ENCODE measurements around the gene SCYGR8. TPM values are rescaled to one million over a fixed set of nuclear protein-coding genes. Genes with fewer than 3 reads are reported as not detected.

The SCYGR8 gene
- total RNA-seq, 4 donors from 2014 or later, result not detected

DNA sequence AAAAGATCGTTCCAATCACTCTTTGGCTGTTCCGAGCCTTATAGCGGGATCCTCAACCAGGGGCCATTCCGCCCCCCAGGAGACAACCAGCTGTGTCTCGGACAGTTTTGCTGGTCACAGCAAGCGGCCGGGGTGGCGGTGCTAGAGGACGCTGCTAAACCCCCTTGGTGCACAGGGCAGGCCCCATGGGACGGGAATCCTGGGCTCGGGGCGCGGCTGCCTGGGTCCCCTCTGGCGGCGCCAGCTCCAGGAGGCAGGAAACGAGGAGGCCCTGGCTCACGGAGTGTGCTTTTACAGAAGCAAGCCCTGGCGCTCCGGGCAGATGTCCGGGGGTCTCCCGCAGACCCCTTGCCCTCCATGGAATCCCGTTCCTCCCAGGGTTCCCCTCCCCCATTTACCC lies 22.1 kb downstream of the SCYGR8 start:
- no peak for ATAC-seq
- no peak for DNase-seq
- Histone ChIP-seq H3K4me3 (no peak overlapping the region), H3K36me3 (no peaks in the 10 kb centered on the region), H3K27ac (no peak overlapping the region), H3K27me3 (no peaks in the 10 kb centered on the region), H3K4me1 (no peaks in the 10 kb centered on the region), H3K9me3 (no peaks in the 10 kb centered on the region)
- no peak for TF ChIP-seq POLR2A (IDR thresholded peaks at IDR 0.05)
- TF ChIP-seq, protein P1, sequence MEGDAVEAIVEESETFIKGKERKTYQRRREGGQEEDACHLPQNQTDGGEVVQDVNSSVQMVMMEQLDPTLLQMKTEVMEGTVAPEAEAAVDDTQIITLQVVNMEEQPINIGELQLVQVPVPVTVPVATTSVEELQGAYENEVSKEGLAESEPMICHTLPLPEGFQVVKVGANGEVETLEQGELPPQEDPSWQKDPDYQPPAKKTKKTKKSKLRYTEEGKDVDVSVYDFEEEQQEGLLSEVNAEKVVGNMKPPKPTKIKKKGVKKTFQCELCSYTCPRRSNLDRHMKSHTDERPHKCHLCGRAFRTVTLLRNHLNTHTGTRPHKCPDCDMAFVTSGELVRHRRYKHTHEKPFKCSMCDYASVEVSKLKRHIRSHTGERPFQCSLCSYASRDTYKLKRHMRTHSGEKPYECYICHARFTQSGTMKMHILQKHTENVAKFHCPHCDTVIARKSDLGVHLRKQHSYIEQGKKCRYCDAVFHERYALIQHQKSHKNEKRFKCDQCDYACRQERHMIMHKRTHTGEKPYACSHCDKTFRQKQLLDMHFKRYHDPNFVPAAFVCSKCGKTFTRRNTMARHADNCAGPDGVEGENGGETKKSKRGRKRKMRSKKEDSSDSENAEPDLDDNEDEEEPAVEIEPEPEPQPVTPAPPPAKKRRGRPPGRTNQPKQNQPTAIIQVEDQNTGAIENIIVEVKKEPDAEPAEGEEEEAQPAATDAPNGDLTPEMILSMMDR (IDR thresholded peaks at IDR 0.05 in 4 of 5, conservative IDR thresholded peaks at IDR 0.05 in 1 of 5), result no peak
- intact Hi-C loops (cut with DNase I; ENCODE audit: low total_unique reads) (loop anchor here (2.0 kb wide), 1 partner anchor 109 kb away; no protein-coding TSS in a partner anchor), in situ Hi-C loops (cut with MboI; ENCODE audit: low sequenced_read_pairs in 4 of 4) (loop anchor here (5.0 to 25.0 kb wide), 7 partner anchors 103 to 363 kb away; partner anchors contain the start of genes AGFG1 (in 1 of the 4) and SCYGR5 (in 1 of the 4))

- TF ChIP-seq, protein P1 (IDR thresholded peaks at IDR 0.05 in 4 of 5, conservative IDR thresholded peaks at IDR 0.05 in 1 of 5), result no peak
- no peak for TF ChIP-seq POLR2A (IDR thresholded peaks at IDR 0.05)
- Histone ChIP-seq H3K27ac (no peak overlapping the region), H3K36me3 (no peaks in the 10 kb centered on the region), H3K27me3 (no peaks in the 10 kb centered on the region), H3K4me1 (no peaks in the 10 kb centered on the region), H3K9me3 (no peaks in the 10 kb centered on the region), H3K4me3 (no peak overlapping the region)
- intact Hi-C loops (cut with DNase I; ENCODE audit: low total_unique reads), result no loop called here
- in situ Hi-C loops (cut with MboI; ENCODE audit: low sequenced_read_pairs in 4 of 4), result loop anchor here in 3 of 4 donors (5.0 to 25.0 kb wide), 3 partner anchors 285 to 310 kb away; partner anchors contain the start of gene AGFG1 (in 1 of the 3)
- DNase-seq (no peak), ATAC-seq (no peak)
Observed at GRCh38 chr2:227772197-227772661, 26.5 kb downstream of the SCYGR8 start.

GRCh38 chr2:227772932-227773331 lies 27.2 kb downstream of the SCYGR8 start:
- Histone ChIP-seq H3K36me3 (no peaks in the 10 kb centered on the region), H3K27me3 (no peaks in the 10 kb centered on the region), H3K9me3 (no peaks in the 10 kb centered on the region), H3K4me1 (no peaks in the 10 kb centered on the region), H3K4me3 (no peak overlapping the region), H3K27ac (no peak overlapping the region)
- in situ Hi-C loops (cut with MboI; ENCODE audit: low sequenced_read_pairs in 4 of 4), result loop anchor here in 3 of 4 donors (5.0 to 25.0 kb wide), 3 partner anchors 286 to 311 kb away; partner anchors contain the start of gene AGFG1 (in 1 of the 3)
- no peak for ATAC-seq
- no peak for TF ChIP-seq POLR2A (IDR thresholded peaks at IDR 0.05)
- TF ChIP-seq, protein P1 (IDR thresholded peaks at IDR 0.05 in 4 of 5, conservative IDR thresholded peaks at IDR 0.05 in 1 of 5), result no peak
- intact Hi-C loops (cut with DNase I; ENCODE audit: low total_unique reads), result no loop called here
- DNase-seq, result no peak

DNA sequence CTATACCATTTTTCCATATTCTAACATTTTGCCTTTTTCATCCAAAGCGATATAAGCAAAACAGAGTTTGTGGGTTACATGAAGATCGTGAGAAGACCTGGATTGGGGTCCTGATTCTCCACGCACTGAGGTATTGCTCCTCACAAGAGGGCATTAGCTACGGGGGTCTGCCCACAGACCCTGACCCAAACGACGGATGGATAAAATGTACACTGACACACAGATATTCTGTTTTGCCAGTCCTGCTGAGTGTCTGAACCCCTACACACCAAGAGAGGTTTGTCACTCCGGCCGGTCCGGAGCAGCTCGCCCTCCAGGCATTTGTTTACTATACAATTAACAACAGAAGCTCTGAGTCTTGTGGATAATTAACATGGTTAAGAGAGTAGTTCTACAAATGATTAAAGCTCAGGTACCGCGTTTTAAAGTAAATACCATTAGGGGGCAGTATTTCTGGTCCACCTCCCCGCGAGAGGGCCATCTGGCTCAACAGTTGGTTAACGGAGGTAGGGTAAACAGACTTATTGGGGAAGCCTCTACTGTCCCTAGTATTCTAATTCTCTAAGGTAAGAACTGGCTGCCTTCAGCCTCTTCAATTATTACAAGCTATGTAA lies 28.4 kb downstream of the SCYGR8 start:
- Histone ChIP-seq H3K4me3 (no peak overlapping the region), H3K36me3 (no peaks in the 10 kb centered on the region), H3K9me3 (no peaks in the 10 kb centered on the region), H3K4me1 (no peaks in the 10 kb centered on the region), H3K27ac (no peak overlapping the region), H3K27me3 (no peaks in the 10 kb centered on the region)
- no peak for DNase-seq
- no peak for ATAC-seq
- intact Hi-C loops (cut with DNase I; ENCODE audit: low total_unique reads), result no loop called here
- no peak for TF ChIP-seq POLR2A (IDR thresholded peaks at IDR 0.05)
- TF ChIP-seq, protein P1 (IDR thresholded peaks at IDR 0.05 in 4 of 5, conservative IDR thresholded peaks at IDR 0.05 in 1 of 5), result no peak
- in situ Hi-C loops (cut with MboI; ENCODE audit: low sequenced_read_pairs in 4 of 4), result loop anchor here in 3 of 4 donors (5.0 to 25.0 kb wide), 3 partner anchors 287 to 312 kb away; partner anchors contain the start of gene AGFG1 (in 1 of the 3)
